ENCODE data around the gene SCN9A.
"Not testable (repeated sequence)": the region's sequence is repeated elsewhere in the genome, so short reads cannot be mapped to it uniquely, and the experiment has no call there.

The SCN9A gene

DNA sequence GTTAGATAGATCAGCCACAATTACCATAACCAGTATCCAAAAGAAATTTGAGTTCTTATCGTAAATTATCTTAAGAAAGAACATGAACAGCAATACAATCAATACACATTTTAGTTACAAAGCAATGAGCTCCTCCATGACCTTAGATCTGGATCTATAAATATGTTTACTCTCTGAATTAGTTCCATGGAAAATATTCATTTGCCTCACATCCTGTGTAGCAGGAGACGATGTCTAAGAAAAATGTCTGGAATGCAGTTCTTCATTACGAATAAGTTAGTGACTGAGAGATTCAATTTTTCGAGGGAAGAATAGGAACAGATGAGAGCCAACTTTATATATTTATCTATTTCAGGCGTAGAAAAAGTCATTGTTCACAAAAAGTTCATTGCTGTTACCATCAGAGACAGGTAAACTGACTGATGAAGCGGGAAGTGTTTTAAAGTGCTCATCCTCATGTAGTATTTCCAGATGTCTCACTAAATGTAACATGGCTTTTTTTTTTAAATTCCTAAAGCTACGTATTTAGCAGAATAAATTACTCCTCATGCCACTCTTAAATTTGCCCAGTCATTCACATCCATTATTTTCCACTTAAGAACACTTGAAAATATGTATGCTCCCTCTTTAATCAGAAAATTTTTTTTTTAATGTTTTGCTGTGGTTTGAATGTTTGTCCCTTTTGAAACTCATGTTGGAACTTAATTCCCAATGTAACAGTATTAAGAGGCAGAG, 141.5 kb downstream of the SCN9A start:
- no peak overlapping the region for H3K4me3 Mint-ChIP-seq
- H3K27ac Mint-ChIP-seq: no peak overlapping the region
- H3K27me3 Mint-ChIP-seq: no peaks in the 10 kb centered on the region
- H3K36me3 Mint-ChIP-seq: no peaks in the 10 kb centered on the region
- H3K4me1 Mint-ChIP-seq: no peaks in the 10 kb centered on the region
- no peaks in the 10 kb centered on the region for H3K9me3 Mint-ChIP-seq
- no peak for DNase-seq (ENCODE audit: low spot score in 2 of 2)
- no peak for ATAC-seq (ENCODE audit: low read depth)

DNA sequence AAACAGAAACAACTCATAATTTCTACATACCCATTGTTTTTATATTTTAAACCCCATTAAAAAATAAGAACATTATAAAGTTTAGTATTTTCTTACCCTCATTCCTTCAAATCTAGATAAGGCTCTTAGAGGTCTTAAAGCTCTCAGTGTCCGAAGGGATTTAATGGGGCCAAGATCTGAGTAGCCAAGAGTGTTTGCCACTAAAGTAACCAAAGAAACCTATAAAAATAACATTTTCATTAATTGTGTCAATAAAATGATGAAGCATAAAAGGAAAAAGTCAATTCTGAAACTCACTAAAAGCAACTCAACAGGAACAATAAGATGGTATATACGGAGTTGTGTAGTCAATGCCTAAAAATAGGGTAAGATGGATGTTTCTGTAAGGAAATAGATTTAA, 142.5 kb downstream of the SCN9A start:
- Mint-ChIP-seq H3K36me3 (no peaks in the 10 kb centered on the region), H3K4me3 (no peak overlapping the region), H3K27me3 (no peaks in the 10 kb centered on the region), H3K4me1 (no peaks in the 10 kb centered on the region), H3K9me3 (no peaks in the 10 kb centered on the region), H3K27ac (no peak overlapping the region)
- DNase-seq (ENCODE audit: low spot score in 2 of 2) (no peak), ATAC-seq (ENCODE audit: low read depth) (no peak)

DNA sequence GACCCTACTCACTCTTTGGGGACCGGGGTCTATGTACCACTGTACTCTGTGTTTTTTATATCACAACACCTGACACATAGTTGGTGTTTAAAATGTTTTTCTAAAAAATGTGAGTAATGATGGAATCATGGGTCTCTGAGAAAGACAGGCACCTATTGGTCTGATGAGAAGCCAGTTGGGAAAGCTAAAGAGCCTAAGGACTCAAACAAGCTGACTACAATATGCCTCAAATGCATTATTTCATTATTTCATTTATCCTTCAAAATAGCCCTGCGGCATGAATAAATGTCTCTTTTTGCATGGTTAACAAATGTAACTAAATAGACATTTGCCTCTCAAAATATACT, 145.0 kb downstream of the SCN9A start:
- ATAC-seq (ENCODE audit: low read depth) (no peak), DNase-seq (ENCODE audit: low spot score in 2 of 2) (no peak)
- Mint-ChIP-seq H3K4me3 (no peak overlapping the region), H3K4me1 (no peaks in the 10 kb centered on the region), H3K36me3 (no peaks in the 10 kb centered on the region), H3K27me3 (no peaks in the 10 kb centered on the region), H3K27ac (no peak overlapping the region), H3K9me3 (no peaks in the 10 kb centered on the region)

DNA sequence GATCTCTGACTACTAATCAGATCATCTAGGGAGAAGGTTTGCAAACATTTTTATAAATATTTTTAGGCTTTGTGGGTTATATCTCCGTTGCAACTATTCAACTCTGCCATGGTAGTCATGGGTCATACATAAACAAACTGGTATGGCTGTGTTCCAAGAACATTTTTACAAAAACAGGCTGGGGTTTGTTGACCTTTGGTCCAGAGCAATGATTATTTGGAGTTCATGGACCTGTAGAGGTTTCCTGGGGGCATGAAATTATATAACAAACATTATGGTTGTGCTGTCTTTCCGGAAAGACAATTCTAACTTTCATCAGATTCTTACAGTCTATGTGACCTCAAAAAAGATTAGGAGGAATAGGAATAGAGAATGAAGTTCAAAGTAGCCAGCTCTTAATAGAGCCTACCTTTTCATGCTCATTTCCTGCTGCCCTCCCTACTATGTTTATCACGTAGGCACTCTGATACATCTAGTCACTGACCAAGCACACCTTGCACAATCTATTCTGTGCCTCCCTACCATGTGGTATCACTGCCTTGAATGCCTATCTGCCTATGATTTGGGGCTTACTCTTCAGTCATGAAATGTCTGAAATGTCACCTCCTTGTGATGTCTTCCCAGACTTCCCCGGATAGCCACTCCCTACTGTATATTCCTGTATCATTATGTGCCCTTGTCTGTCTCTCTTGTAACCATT, 145.6 kb downstream of the SCN9A start:
- H3K4me1 Mint-ChIP-seq: no peaks in the 10 kb centered on the region
- no peak for ATAC-seq (ENCODE audit: low read depth)
- H3K9me3 Mint-ChIP-seq: no peaks in the 10 kb centered on the region
- no peaks in the 10 kb centered on the region for H3K36me3 Mint-ChIP-seq
- DNase-seq (ENCODE audit: low spot score in 2 of 2): no peak
- H3K27me3 Mint-ChIP-seq: no peaks in the 10 kb centered on the region
- no peak overlapping the region for H3K4me3 Mint-ChIP-seq
- no peak overlapping the region for H3K27ac Mint-ChIP-seq

DNA sequence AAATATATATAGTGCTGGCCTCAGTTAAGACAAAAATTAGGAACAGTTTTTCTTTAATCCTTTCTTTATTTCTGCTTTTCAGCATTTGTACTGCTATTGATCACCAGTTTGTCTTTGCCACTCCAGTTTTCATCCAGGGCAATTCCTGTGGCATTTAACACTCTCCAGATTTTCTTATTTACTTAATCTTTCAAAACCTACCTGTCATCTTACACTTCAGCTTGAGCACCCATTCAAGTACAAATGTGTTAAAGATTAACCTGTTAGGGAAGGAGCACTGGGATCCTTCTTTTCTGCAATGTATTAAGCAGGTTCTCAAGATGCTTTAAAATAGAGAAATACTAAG, 146.1 kb downstream of the SCN9A start:
- H3K27me3 Mint-ChIP-seq: no peaks in the 10 kb centered on the region
- DNase-seq (ENCODE audit: low spot score in 2 of 2) (no peak), ATAC-seq (ENCODE audit: low read depth) (no peak)
- no peak overlapping the region for H3K4me3 Mint-ChIP-seq
- no peaks in the 10 kb centered on the region for H3K36me3 Mint-ChIP-seq
- no peaks in the 10 kb centered on the region for H3K4me1 Mint-ChIP-seq
- no peaks in the 10 kb centered on the region for H3K9me3 Mint-ChIP-seq
- H3K27ac Mint-ChIP-seq: no peak overlapping the region

DNA sequence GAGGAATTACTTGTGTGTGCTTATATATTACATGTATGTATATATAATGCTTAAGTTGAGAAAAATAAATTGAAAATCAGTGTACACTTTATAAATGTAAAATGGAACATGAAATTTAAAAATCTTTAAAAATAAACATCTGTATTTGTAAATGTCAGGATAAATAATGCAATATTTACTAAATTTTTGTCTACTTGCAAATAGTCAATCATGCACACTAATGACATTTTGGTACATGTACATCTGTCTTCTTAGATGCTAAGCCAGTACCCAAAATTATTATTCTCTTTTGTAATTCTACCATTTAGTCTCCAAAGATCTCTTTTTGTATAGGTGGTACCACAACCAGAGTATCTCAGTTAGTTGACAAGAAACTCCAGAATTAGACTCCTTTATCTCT, 151.5 kb downstream of the SCN9A start:
- Mint-ChIP-seq H3K27ac (no peak overlapping the region), H3K9me3 (no peaks in the 10 kb centered on the region), H3K36me3 (no peaks in the 10 kb centered on the region), H3K4me3 (no peak overlapping the region), H3K27me3 (no peaks in the 10 kb centered on the region), H3K4me1 (no peaks in the 10 kb centered on the region)
- ATAC-seq (ENCODE audit: low read depth) (no peak), DNase-seq (ENCODE audit: low spot score in 2 of 2) (no peak)

DNA sequence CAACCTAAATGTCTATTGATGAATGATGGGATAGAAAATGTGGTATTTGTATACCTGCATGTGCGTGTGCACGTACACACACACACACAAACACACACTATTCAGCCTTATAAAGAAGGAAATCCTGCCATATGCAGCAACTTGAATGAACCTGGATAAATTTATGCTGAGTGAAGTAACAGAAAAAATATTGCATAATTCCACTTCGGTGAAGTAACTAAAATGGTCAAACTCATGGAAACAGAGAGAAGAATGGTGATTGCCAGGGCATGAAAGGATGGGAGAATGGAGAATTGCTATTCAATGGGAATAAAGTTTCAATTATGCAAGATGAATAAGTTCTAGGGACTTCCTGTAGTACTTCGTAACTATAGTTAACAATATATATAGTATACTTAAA, 152.4 kb downstream of the SCN9A start:
- no peaks in the 10 kb centered on the region for H3K4me1 Mint-ChIP-seq
- no peaks in the 10 kb centered on the region for H3K27me3 Mint-ChIP-seq
- DNase-seq (ENCODE audit: low spot score in 2 of 2): no peak
- ATAC-seq (ENCODE audit: low read depth): no peak
- H3K9me3 Mint-ChIP-seq: no peaks in the 10 kb centered on the region
- no peaks in the 10 kb centered on the region for H3K36me3 Mint-ChIP-seq
- H3K27ac Mint-ChIP-seq: no peak overlapping the region
- H3K4me3 Mint-ChIP-seq: no peak overlapping the region

DNA sequence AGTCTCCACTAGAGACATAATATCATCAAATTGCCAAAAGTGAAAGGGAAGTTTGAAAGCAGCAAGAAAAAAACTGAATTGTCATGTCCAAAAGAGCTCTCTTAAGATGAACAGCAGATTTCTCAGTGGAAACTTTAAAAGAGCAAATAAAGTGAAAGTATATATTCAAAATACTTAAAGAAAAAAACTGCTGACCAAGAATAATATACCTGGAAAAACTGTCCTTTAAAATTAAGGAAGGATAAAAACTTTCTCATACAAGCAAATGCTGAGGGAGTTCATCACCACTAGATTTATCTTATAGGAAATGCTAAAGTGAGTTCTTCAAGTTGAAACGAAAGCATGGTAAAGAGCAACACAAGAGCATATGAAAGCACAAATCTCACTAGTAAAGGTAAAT, 164.7 kb downstream of the SCN9A start:
- no peak overlapping the region for H3K4me3 Mint-ChIP-seq
- no peaks in the 10 kb centered on the region for H3K4me1 Mint-ChIP-seq
- no peak overlapping the region for H3K27ac Mint-ChIP-seq
- peaks cover 14% of the 10 kb centered on the region for H3K9me3 Mint-ChIP-seq
- DNase-seq (ENCODE audit: low spot score in 2 of 2): no peak
- no peaks in the 10 kb centered on the region for H3K36me3 Mint-ChIP-seq
- ATAC-seq (ENCODE audit: low read depth): no peak
- H3K27me3 Mint-ChIP-seq: no peaks in the 10 kb centered on the region

DNA sequence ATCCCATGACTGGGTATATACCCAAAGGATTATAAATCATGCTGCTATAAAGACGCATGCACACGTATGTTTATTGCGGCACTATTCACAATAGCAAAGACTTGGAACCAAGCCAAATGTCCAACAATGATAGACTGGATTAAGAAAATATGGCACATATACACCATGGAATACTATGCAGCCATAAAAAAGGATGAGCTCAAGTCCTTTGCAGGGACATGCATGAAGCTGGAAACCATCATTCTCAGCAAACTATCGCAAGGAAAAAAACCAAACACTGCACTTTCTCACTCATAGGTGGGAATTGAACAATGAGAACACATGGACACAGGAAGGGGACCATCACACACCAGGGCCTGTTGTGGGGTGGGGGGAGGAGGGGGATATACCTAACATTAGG, 165.8 kb downstream of the SCN9A start:
- H3K9me3 Mint-ChIP-seq: peaks cover 13% of the 10 kb centered on the region
- H3K4me3 Mint-ChIP-seq; H3K4me1 Mint-ChIP-seq; H3K36me3 Mint-ChIP-seq; ATAC-seq (ENCODE audit: low read depth); DNase-seq (ENCODE audit: low spot score in 2 of 2); H3K27me3 Mint-ChIP-seq; H3K27ac Mint-ChIP-seq: not testable (repeated sequence)

DNA sequence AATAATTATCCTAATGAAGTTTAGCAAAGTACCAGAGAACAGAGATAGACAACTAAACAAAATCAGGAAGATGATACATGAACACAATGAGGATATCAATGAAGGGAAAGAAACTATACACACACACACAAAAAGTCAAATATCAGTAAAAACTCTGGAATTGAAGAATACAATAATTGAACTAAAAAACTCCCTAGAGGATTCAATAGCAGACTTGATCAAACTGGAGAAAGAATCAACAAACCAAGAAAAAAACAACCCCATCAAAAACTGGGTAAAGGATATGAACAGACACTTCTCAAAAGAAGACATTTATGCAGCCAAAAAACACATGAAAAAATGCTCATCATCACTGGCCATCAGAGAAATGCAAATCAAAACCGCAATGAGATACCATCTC, 166.4 kb downstream of the SCN9A start:
- H3K4me3 Mint-ChIP-seq; ATAC-seq (ENCODE audit: low read depth); H3K36me3 Mint-ChIP-seq; H3K27me3 Mint-ChIP-seq; H3K27ac Mint-ChIP-seq; H3K4me1 Mint-ChIP-seq; DNase-seq (ENCODE audit: low spot score in 2 of 2): not testable (repeated sequence)
- peaks cover 13% of the 10 kb centered on the region for H3K9me3 Mint-ChIP-seq

DNA sequence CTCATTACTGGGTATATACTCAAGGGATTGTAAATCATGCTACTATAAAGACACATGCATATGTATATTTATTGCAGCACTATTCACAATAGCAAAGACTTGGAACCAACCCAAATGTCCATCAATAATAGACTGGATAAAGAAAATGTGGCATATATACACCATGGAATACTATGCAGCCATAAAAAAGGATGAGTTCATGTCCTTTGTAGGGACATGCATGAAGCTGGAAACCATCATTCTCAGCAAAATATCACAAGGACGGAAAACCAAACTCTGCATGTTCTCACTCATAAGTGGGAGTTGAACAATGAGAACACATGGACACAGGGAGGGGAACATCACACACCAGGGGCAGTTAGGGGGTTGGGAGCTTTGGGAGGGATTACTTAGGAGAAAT, 169.6 kb downstream of the SCN9A start:
- ATAC-seq (ENCODE audit: low read depth); DNase-seq (ENCODE audit: low spot score in 2 of 2); H3K27me3 Mint-ChIP-seq; H3K4me3 Mint-ChIP-seq; H3K27ac Mint-ChIP-seq; H3K36me3 Mint-ChIP-seq; H3K9me3 Mint-ChIP-seq; H3K4me1 Mint-ChIP-seq: not testable (repeated sequence)

DNA sequence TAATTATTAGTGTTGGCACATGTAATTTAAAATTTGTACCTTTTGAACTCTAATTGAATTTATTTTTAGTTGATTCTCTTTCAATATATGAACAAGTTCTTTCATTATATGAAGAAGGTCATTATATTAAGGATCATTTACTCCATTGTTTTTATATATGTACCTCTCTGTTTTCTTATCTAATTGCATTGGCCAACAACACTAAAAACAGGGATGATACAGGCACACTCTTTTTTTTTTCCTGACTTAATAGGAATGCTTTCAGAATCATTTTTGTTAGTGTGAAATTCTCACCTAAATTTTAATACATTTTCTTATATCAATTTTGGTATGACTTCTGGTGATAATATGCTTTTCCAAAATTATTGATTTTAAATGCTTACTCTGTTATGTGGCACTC, 173.0 kb downstream of the SCN9A start:
- Mint-ChIP-seq H3K27ac (no peak overlapping the region), H3K36me3 (no peaks in the 10 kb centered on the region), H3K4me3 (no peak overlapping the region), H3K4me1 (no peaks in the 10 kb centered on the region), H3K9me3 (peaks cover 6% of the 10 kb centered on the region), H3K27me3 (no peaks in the 10 kb centered on the region)
- ATAC-seq (ENCODE audit: low read depth) (no peak), DNase-seq (ENCODE audit: low spot score in 2 of 2) (no peak)

DNA sequence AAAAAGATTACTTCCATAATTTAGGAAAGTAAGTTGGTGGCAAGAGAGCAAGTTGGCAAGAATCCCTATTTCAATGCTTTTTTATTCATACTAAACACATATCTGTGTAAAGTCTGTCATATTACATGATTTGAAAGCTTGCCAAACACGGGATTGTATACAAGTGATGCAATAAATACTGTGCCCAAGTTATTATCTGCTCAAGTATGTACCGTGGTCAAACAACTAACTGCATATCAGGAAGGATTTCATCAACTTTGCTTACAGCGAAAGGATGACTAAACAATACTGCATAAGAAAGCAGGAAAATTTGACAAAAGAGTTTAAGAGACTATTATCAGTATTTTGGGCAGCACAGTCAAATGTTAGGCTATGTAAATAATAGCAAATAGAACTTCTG, 178.3 kb downstream of the SCN9A start:
- DNase-seq (ENCODE audit: low spot score in 2 of 2) (no peak), ATAC-seq (ENCODE audit: low read depth) (no peak)
- H3K27me3 Mint-ChIP-seq: no peaks in the 10 kb centered on the region
- H3K4me1 Mint-ChIP-seq: no peaks in the 10 kb centered on the region
- H3K9me3 Mint-ChIP-seq: peaks cover 5% of the 10 kb centered on the region
- H3K27ac Mint-ChIP-seq: no peak overlapping the region
- H3K36me3 Mint-ChIP-seq: no peaks in the 10 kb centered on the region
- H3K4me3 Mint-ChIP-seq: no peak overlapping the region

DNA sequence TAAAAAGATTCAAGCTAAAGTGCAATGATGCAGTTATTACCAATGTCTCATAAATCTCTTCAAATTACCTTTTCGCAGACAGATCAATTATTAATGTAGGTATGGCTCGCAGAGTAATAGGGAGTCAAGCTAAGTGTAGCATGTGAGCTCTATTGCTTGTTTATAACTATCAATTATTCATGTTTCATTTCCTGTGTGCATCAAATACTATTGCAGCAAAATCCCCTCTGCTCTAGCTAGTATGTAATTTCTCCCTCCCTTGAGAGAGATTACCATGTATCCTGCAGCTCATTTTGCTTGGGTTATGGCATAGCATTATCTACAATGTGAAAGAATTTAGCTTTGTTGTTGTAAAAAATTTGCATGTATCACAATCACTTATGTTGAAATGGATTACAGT, 182.3 kb downstream of the SCN9A start:
- Mint-ChIP-seq H3K36me3 (no peaks in the 10 kb centered on the region), H3K27me3 (no peaks in the 10 kb centered on the region), H3K4me3 (no peak overlapping the region), H3K4me1 (no peaks in the 10 kb centered on the region), H3K9me3 (no peaks in the 10 kb centered on the region), H3K27ac (no peak overlapping the region)
- ATAC-seq (ENCODE audit: low read depth) (no peak), DNase-seq (ENCODE audit: low spot score in 2 of 2) (no peak)

DNA sequence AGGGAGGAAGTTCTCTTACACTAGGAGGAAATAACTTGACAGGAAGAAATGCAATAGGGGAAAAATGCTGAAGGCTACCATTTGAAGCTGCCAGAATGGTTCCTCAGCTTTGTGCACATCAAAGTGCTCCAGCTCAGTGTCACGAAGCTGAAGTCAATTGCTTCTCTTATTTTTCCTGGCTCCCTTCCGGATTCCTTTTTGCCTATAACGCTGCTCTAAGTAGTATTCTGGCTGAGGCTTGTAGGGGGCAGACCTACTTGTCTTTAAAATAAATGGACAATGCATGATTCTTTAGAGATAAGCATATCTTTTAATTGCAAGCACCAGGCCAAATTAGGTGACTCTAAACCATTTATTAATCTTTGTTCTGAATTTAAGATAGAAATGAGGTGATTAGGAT, 187.7 kb downstream of the SCN9A start:
- no peaks in the 10 kb centered on the region for H3K9me3 Mint-ChIP-seq
- no peaks in the 10 kb centered on the region for H3K36me3 Mint-ChIP-seq
- no peak for ATAC-seq (ENCODE audit: low read depth)
- DNase-seq (ENCODE audit: low spot score in 2 of 2): no peak
- H3K27me3 Mint-ChIP-seq: no peaks in the 10 kb centered on the region
- H3K27ac Mint-ChIP-seq: no peak overlapping the region
- no peaks in the 10 kb centered on the region for H3K4me1 Mint-ChIP-seq
- H3K4me3 Mint-ChIP-seq: no peak overlapping the region
